GM19238 (cell line): ENCODE results near the gene PARN.
"Not testable (repeated sequence)": the region's sequence is repeated elsewhere in the genome, so short reads cannot be mapped to it uniquely, and the experiment has no call there.

ENCODE experiments used
- DNase-seq: peaks from one replicate; pipeline ENCODE4 v3.0.0; 2011; ENCODE audit warnings: low spot score; ENCODE audit not compliant: insufficient read length

PARN gene

DNA sequence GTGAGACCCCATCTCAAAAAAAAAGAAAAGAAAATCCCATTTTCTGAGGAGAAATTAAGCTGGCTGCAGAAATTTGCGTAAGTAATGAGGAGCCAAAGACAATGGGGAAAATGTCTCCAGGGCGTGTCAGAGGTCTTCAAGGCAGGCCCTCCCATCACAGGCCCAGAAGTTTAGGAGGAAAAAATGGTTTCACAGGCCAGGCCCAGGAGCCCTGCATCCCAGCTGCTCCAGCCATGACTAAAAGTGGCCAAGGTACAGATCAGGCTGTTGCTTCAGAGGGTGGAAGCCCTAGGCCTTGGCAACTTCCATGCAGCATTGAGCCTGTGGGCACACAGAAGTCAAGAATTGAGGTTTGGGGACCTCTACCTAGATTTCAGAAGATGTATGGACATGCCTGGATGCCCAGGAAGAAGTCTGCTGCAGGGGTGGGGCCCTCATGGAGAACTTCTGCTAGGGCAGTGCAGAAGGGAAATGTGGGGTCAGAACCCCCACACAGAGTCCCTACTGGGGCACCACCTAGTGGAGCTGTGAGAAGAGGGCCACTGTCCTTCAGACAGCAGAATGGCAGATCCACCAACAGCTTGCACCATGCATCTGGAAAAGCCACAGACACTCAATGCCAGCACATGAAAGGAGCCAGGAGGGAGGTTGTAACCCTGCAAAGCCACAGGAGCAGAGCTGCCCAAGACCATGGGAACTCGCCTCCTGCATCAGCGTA is 55.2 kb downstream of the PARN start:
- DNase-seq: not testable (repeated sequence)

DNA sequence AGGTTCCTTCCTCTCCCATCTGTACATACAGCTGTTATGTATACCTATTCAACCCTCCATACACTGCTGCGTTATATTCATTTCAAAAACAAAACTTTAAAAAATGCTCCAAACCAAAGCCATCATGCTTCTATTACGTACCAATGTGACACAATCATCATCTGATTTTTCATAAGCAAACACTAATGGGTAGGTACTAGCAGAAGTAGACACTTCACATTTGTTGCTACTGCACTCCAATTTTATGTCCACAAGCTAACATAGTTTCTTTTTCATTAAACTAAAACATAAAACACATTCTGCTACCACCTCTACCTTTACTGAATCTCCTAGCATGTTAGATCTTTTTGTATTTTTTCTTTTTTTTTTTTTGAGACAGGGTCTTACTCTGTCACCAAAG is 57.5 kb downstream of the PARN start:
- DNase-seq: no peak

DNA sequence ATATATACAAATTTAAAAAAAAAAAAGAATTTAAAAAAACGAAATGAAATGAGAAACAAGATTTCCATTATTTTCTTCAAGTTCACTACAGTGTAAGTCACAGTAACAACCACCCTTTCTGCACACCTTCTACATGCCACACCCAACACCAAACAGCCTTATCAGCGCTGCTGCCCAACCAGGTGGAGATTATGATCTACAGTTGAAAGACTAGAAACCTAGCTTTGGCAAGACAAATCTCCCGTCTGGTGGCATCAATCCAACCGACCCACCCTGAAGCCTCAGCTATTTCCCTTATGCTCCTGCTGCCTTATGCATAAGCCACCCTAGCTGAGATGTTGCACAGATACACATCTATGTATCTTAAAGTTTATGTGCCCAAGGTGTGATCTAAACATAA is 60.8 kb downstream of the PARN start:
- no peak for DNase-seq

DNA sequence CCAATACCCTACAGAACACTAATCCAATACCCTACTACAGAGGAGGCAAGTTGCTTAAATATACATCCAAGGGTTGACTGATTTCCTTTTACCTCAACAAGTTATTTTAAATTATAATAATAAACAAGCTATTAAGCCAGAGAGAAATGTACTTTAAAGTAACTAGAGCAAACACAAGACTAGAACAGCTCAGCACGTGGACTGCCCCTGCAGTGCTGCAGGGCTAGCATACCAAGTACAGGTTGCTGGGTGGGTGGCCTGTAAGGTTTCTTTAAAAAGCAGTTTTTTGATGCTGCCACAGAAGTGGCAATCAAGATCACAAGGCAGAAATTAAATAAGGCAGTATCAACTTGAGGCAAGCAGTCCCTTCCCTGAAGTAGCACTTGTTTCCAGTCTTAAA is 63.5 kb downstream of the PARN start:
- no peak for DNase-seq

DNA sequence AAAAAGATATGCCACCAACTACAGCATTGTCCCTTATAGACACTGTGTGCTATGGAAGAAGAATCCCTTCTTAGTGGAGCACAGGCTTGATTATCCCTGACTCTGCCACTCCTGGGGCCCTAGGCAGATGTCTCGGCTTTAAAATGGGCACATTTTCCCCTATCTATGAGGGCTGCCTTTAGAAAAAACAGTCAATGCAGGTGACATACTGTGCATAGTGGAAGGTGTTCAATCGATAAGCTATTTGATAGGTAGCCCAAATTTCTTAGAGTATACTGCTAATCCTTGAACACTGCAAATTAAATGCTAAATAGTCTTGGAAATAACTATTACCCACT is 64.4 kb downstream of the PARN start:
- DNase-seq: no peak

DNA sequence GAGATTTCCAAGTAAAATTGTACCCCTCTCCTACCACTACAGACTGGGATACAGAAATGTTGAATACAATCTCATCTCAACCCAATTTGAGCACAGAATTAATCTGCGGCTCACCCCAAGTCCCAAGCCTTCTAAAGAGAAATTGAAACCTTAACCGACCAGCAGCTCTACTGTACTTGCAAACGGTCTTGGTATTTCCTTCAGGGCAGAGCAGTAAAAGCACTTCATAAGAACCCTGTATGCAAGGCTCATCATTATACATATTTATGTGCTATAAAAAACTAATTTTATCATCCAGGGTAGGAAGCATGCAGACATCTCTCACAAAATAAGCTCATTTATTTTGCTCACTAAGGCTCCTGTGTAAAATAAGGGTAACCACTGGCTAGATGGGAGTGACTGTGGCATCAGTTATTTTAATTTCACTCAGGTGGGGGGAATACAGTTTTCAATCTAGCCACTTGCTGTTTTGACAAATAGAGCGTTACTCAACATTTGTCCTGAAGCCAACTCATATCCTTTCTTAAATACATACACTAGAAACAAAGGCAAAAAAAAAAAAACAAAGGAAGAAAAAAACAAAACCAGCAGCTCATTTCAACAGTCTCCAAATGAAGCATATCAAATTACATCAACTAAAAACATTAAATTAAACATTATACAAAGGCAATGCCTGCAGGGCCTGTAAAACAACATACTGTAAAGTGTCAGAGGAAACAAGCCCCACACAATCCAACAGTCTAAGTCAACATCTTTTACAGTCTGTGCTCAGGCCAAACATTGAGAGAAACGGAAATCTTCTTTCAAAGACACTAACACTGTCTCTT is 65.0 kb downstream of the PARN start:
- no peak for DNase-seq

DNA sequence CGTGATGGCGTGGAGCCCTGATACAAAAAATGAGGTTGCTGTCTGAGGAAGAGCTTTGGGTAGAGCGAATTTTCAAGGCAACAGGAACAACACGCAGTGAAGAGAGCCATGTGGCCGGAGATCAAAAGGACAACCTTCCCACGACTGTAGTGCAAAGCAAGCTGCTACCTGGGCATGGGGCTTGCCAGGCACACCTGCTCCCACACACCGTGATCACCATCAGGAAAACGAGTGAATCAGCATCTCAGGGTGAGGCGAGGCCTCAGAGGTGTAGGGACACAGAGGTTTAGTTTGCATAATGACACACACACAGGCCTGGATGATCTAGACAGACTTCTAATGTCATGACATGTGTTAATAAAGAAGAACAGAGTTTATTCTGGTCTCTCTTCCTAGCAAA is 65.7 kb downstream of the PARN start:
- no peak for DNase-seq

DNA sequence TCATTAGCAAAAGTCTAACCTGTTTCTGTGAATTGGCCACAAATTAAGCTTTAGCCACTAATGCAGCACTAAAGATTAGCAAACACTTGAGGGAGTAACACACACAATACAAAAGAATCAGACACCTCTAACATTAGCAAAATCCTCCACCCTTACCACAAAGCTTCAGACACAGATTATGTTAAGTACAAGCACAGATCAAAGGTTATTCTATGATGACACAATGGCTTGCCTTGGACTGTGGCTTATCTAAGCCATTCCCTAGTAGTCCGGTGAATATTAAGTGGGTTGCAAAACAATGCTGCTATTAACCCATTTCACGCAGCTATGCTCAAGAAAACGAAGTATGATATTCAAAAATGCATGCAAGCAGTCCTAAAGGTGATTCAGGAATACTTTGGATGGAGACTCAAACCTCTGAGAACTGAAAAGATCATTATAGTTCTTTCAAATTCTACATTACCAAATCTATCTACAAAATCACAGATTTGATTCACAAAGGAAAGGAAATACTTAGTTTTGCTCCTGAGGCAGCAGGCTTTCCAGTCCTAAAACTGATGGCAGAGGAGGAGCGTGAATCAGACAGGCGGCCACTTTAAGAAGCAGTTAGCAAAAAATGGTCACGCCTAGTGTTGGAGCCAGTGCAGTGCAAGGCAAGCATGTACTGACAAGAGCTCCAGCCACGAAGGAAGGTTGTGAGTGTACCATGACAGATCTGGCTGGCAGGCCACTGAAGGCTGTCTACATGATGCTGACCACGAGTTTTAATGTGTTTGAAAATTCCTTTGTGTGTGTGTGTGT is 67.2 kb downstream of the PARN start:
- DNase-seq: no peak

DNA sequence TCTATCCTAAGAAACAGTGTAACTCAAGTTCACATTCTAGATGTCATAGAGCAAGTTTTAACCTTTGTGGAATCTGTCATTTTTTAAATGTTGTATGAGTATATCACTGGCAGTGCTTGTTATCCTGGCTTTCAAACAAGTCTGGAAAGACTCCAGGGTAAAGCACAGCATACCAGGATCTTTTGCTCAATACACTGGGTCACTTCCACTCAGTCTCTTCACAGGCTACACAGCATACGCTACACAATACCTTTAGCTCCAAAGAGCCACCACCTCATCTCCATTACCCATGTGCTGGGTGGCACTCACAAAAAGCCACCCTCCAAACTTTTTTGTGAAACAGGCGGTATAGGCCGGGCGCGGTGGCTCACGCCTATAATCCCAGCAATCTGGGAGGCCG is 69.5 kb downstream of the PARN start:
- DNase-seq: no peak

DNA sequence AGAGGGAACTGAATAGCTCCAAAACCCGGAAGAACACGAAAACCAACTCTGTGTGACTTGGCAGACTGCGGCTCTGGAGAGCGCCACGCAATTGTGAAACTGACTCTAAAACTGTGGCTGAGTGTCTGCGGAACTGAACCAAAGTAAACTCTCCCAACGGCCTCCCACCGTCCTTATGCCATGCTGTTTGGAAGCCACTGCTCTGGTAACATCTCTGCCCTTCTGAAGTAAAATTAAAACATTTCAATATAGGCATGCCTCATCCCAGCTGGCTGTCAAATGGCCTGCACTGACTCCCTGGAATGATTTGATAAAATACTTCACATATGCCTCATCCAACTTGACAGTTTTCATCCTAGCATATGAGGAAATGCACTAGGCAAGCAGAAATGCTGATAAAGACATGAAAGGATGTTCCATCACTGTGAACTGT is 70.2 kb downstream of the PARN start:
- DNase-seq: no peak

DNA sequence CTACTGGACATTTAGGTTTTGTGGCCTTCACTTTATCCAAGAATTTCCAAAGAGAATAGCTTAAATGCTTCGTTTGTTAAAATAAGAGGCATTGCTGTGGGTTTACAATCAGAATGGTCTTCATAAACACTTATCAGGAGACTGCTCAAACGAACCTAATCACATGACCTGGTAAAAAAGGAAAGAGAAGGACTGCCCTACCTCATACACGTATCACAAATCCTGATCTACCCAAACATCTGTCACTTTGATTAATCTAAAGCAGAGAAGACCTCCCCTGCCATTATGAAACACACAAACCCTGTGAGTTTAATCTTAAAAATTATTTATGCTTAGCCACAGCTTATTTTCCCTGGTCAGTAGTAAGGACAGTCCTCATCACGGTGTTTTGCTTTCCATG is 76.6 kb downstream of the PARN start:
- no peak for DNase-seq

DNA sequence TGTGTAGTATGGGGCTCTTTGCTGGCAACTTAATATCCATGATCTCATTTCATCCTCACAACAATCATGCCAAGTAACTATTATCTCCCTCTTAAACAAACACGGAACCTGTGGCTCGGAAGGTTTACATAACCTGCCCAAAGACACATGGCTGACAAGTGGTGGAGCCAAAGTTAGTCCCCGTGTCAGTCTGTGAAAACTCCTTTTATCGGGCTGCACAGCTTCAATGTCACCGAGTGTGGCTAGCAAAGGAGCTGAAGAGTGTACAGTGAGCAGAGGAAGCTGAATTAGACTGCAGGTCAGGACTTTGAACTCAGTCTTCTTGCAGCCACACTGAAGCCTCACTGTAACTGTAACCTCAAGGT is 80.3 kb downstream of the PARN start:
- DNase-seq: no peak

DNA sequence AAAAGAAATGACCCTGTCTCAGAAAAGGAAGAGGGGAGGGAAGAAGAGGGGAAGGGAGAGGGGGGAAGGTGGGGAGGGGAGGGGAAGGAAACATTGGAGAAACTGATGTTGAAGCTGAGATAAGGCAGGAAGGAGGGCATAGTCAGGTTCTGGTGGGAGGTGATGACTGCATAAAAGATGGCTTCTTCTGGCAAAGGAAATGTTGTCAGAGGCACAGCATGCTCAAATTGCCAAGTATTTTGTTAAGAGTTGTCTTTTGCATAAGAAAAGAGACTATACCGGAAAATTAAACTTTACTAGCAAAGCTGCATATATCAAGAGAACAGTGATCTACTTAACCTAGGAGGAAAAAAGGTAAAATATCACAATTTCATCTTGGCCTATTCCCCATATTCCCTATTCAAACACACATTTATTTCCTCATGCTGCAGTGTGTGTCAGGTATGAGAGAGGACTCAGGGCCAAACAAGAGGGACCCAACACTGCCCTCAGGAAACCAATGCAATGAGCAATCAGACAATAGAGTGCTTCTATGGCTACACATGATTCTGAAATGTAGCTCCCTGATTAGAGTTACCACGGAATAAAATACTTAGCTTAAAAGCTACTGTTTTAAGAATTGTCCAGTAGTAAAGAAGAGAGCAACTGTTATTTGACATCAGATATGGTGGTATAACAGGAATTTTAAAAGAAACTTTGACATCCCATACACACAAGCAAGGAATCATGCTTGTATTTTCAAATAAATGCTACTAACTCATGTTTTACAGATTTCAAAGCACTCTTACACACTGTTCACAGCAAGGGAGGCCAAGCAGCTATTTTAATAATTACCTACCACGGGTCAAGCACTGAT is 80.9 kb downstream of the PARN start:
- DNase-seq: no peak

DNA sequence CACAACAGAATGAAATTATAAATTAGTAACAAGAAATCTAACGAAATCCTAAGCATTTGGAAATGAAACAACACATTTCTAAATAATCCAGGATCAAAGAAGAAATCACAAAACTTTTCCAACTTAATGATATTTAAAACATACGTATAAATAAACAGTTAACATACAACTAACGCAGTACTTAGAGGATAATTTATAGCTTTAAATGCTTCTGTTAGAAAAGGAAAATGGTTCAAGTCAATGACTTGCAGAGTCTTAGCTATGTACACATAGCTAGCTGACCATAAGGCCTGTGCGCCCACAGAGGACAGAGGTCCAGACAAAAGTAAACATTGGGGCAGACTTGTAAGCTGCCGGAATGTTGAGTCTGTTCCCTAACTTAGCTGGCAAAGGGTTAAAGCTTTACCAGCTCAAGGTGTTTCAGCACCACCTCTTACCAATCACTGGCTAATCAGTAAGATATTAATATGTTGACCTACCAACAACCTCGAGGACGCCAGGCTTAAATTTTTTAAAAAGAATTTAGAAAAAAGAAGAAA is 84.6 kb downstream of the PARN start:
- no peak for DNase-seq

DNA sequence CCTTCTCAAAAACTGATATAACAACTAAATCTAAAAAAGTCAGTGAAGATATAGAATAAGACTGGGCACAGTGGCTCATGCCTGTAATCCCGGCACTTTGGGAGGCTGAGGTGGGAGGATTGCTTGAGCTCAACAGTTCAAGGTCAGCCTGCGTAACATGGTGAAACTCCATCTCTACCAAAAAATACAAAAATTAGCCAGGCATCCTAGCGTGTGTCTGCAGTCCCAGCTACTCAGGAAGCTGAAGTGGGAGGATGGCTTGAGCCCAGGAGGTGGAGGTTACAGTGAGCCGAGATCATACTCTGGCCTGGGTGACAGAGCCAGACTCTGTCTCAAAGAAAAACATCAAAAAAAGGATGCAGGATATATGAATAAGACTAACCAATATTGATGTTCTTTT is 85.2 kb downstream of the PARN start:
- DNase-seq: not testable (repeated sequence)

DNA sequence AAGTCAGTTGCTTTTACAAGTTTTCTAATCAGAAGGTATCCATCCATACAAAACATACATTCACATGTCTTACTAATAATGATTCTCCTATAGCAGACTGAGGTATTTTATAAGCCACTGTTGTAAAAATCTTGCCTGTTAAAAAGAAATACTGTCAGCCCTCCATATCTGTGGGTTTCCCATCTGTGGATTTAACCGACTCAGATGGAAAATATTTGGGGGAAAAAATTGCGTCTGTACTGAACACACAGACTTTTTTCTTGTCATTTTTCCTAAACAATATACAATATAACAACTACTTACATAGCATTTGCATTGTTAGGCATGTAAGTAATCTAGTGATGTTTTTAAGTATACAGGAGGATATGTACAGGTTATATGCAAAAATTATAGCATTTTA is 90.4 kb downstream of the PARN start:
- DNase-seq: no peak

DNA sequence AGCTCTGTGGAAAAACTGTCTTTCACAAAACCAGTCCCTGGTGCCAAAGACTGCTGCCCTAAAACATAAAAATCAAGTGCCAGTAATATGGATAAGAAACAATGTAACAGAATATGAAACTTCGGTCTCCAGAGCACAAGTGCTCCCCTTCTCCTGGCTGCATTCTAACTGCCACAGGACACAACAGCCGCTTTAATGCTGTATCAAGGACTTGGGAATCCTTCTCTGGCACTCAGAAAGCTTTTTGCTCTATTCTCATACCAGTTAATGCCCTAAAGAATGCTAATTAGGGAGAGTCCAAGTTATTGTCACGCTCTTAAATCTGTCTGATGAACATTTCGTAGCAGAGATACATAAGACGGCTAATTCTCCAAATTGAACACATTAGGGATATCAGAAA is 90.9 kb downstream of the PARN start:
- DNase-seq: no peak

DNA sequence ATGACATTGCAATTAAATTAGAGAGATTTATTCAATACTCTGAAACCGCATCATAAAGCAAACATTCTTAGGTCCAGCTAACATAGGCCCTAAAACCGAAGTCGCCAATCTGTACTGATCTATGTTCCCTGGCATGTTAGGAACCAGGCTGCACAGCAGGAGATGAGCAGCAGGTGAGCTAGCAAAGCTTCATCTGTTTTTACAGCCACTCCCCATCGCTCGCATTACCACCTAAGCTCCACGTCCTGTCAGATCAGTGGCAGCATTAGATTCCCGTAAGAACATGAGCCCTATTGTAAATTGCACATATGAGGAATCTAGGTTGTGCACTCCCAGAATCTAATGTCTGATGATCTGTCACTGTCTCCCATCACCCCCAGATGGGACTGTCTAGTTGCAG is 91.5 kb downstream of the PARN start:
- no peak for DNase-seq

DNA sequence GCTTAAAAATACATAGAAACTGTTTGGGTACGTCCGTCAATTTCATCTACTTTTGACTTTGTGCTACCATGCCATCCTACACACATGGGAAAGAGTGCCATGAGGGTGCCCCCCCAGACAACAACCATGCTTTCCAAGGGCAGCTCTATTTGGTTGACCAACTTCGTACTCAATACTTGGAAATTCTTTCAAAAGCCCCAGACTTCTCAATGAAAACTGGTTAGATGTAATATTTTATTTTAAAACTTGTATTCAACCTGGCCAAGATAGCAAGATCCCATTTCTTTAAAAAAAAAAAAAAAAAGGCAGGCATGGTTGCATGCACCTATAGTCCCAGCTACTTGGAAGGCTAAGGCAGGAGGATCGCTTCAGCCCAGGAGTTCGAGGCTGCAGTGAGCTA is 98.4 kb downstream of the PARN start:
- no peak for DNase-seq

DNA sequence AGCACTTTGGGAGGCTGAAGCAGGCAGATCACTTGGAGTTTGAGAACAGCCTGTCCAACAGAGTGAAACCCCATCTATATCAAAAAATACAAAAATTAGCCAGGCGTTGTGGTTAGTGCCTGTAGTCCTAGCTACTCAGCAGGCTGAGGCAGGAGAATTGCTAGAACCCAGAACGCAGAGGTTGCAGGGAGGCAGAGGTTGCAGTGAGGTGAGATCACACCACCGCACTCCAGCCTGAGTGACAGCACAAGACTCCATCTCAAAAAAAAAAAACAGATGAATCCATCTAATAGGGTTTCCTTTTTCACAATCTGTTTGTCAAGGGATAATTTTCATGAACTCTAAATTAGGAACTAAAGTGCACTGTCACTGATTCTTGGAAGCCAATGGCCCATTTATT is 99.0 kb downstream of the PARN start:
- no peak for DNase-seq

DNA sequence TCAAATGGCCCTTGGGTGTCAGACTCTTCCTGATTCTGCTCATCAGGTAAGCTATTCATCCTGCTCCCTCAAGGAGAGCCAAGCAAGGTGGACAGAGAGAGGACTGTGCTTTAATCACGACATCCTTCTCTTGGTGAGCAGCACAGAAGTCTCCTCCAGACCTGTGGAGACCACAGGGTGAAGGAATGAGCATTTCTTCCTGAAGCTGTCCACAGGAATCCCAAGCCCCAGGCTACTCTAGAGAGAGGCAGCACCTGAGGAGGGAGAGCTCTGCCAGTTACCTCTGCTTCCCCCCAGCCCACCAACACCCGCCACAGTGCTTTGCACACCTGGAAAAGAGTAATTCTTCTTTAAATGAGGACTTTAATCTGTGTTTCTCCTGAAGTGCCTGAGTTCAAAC is 100.0 kb downstream of the PARN start:
- no peak for DNase-seq
